HepG2 (cell line): ENCODE measurements around the gene ABCG4. TPM values are rescaled to one million over a fixed set of nuclear protein-coding genes. Genes with fewer than 3 reads are reported as not detected.

Source experiments
- CBX2 ChIP-seq, 2 experiments: fragments of 200-600 bp in 1 of 2; sonication (generic); formaldehyde crosslinking in 1 of 2; IDR thresholded peaks; 2 replicates each; pipeline versions ENCODE4 v1.7.0 to v1.8.1; 2018 to 2022; ENCODE audit warnings: low read depth in 2 of 2, low read length in 1 of 2, mild to moderate bottlenecking in 1 of 2, missing genetic modification reagents in 1 of 2
- CREBL2 ChIP-seq: sonication (generic); formaldehyde crosslinking; IDR thresholded peaks from 2 replicates; pipeline ENCODE4 v1.8.1; 2023; ENCODE audit warnings: missing genetic modification reagents, mild to moderate bottlenecking, borderline replicate concordance
- DMAP1 ChIP-seq: IDR thresholded peaks from 2 replicates; pipeline ENCODE4 v1.6.1; 2016
- GLI4 ChIP-seq: sonication (generic); formaldehyde crosslinking; IDR thresholded peaks from 2 replicates; pipeline ENCODE4 v1.5.1; 2020; ENCODE audit warnings: missing genetic modification reagents, mild to moderate bottlenecking, moderate library complexity, borderline replicate concordance
- GZF1 ChIP-seq: sonication (generic); formaldehyde crosslinking; IDR thresholded peaks from 2 replicates; pipeline ENCODE4 v1.5.1; 2020; ENCODE audit warnings: mild to moderate bottlenecking, missing genetic modification reagents
- HNRNPL ChIP-seq: fragments of 200-400 bp; formaldehyde crosslinking; IDR thresholded peaks from 2 replicates; pipeline ENCODE4 v1.6.1; 2017; ENCODE audit warnings: mild to moderate bottlenecking, low read depth, low read length
- HOXA7 ChIP-seq: sonication (generic); formaldehyde crosslinking; IDR thresholded peaks from 2 replicates; pipeline ENCODE4 v1.8.1; 2022; ENCODE audit warnings: mild to moderate bottlenecking, missing genetic modification reagents, moderate library complexity
- ISL2 ChIP-seq: sonication (generic); formaldehyde crosslinking; IDR thresholded peaks from 2 replicates; pipeline ENCODE4 v1.5.0; 2020; ENCODE audit warnings: missing genetic modification reagents
- MBNL3 ChIP-seq: fragments of 250-450 bp; sonication (Bioruptor Pico); conservative IDR thresholded peaks from 2 replicates; pipeline ENCODE4 v1.8.0; 2022; ENCODE audit warnings: mild to moderate bottlenecking, inconsistent platforms
- MIER2 ChIP-seq: IDR thresholded peaks from 2 replicates; pipeline ENCODE4 v1.6.1; 2016; ENCODE audit warnings: missing biosample characterization, missing genetic modification reagents
- MYPOP ChIP-seq: sonication (generic); formaldehyde crosslinking; IDR thresholded peaks from 2 replicates; pipeline ENCODE4 v1.8.1; 2023; ENCODE audit warnings: mild to moderate bottlenecking, moderate library complexity, missing genetic modification reagents
- NR1H2 ChIP-seq: sonication (generic); formaldehyde crosslinking; IDR thresholded peaks from 2 replicates; pipeline ENCODE4 v1.8.1; 2022; ENCODE audit warnings: low read depth, missing genetic modification reagents, borderline replicate concordance
- NRL ChIP-seq: sonication (generic); formaldehyde crosslinking; IDR thresholded peaks from 2 replicates; pipeline ENCODE4 v1.5.0; 2020; ENCODE audit warnings: missing genetic modification reagents, mild to moderate bottlenecking, moderate library complexity, borderline replicate concordance
- POLR2A ChIP-seq, 2 experiments: IDR thresholded peaks; 2 replicates each; pipeline ENCODE4 v1.6.1; 2011; ENCODE audit warnings: low read depth in 2 of 2, low read length in 2 of 2, mild to moderate bottlenecking in 1 of 2, moderate library complexity in 1 of 2; ENCODE audit not compliant: insufficient read depth in 1 of 2
- TAF15 ChIP-seq: fragments of 200-400 bp; formaldehyde crosslinking; IDR thresholded peaks from one replicate; pipeline ENCODE4 v1.6.1; 2018; ENCODE audit warnings: mild to moderate bottlenecking, low read depth, low read length; ENCODE audit not compliant: poor library complexity, severe bottlenecking
- TERF1 ChIP-seq: sonication (generic); formaldehyde crosslinking; IDR thresholded peaks from 2 replicates; pipeline ENCODE4 v1.8.0; 2022; ENCODE audit warnings: mild to moderate bottlenecking, missing genetic modification reagents, moderate library complexity
- YY1 ChIP-seq: IDR thresholded peaks from 2 replicates; pipeline ENCODE4 v1.6.1; 2011; ENCODE audit warnings: low read length, low read depth, moderate library complexity, mild to moderate bottlenecking; ENCODE audit not compliant: insufficient read depth, insufficient replicate concordance
- ZMAT3 ChIP-seq: sonication (generic); formaldehyde crosslinking; conservative IDR thresholded peaks from 2 replicates; pipeline ENCODE4 v1.7.0; 2021; ENCODE audit warnings: missing genetic modification reagents
- ZNF329 ChIP-seq: sonication (generic); formaldehyde crosslinking; IDR thresholded peaks from 2 replicates; pipeline ENCODE4 v1.9.0; 2021; ENCODE audit warnings: low read depth, mild to moderate bottlenecking, missing genetic modification reagents
- ZNF713 ChIP-seq: sonication (generic); formaldehyde crosslinking; IDR thresholded peaks from 2 replicates; pipeline ENCODE4 v1.4.0; 2020; ENCODE audit warnings: mild to moderate bottlenecking, missing genetic modification reagents
- polyA plus RNA-seq, 8 experiments: library from polyadenylated mRNA; depleted of rRNA in 3 of 8; stranded (reverse) in 7 of 8; unstranded in 1 of 8; fragments of >200 nt; fragmentation: Illumina TruSeq in 4 of 8; extraction: Trizol in 4 of 8; gene quantifications; 2 replicates each; pipeline versions ENCODE4 v1.2.1 to v1.2.3, GENCODE V29; 2011 to 2016; ENCODE audit warnings: low read depth in 4 of 8, missing spikeins in 1 of 8, mixed read lengths in 1 of 8; ENCODE audit not compliant: insufficient read depth in 1 of 8
- total RNA-seq, 5 experiments: library from RNA; depleted of rRNA; stranded (reverse); fragments of >200 nt; fragmentation: Illumina TruSeq; extraction: Trizol; gene quantifications; 2 replicates each; pipeline ENCODE4 v1.2.3, GENCODE V29; 2016; ENCODE audit warnings: low read depth in 1 of 5
- TF ChIP-seq, protein P1 (sequence below): sonication (generic); formaldehyde crosslinking; IDR thresholded peaks from 2 replicates; pipeline ENCODE4 v1.5.1; 2020; ENCODE audit warnings: mild to moderate bottlenecking, missing genetic modification reagents, moderate library complexity
- TF ChIP-seq, protein P2 (sequence below): IDR thresholded peaks from 2 replicates; pipeline ENCODE4 v1.6.1; 2016

The ABCG4 gene
- total and polyA plus RNA-seq, 2 of the 13 experiments (the other 11 are each of a cell fraction or from before 2014, with no cell fraction given), result not detected

GRCh38 chr11:119205574-119206510, 57.0 kb downstream of the ABCG4 start, which contains the start of gene CBL (continued):
- TF ChIP-seq DMAP1 (CRISPR knock-in tag) (no peak), HOXA7 (no peak), NRL (CRISPR knock-in tag) (no peak), MBNL3 (no peak), ZNF329 (CRISPR knock-in tag) (no peak), GLI4 (no peak), YY1 (peak; percentile 58), MYPOP (CRISPR knock-in tag) (no peak), HNRNPL (no peak), CBX2 (IDR thresholded peaks at IDR 0.05; ENCODE audit: low read depth, low read length) (no peak), CBX2 (CRISPR knock-in tag; IDR thresholded peaks at IDR 0.05; ENCODE audit: low read depth) (no peak), ISL2 (CRISPR knock-in tag) (peak; percentile 22; the same call in 1 of the 2 replicates), MIER2 (CRISPR knock-in tag) (no peak), TAF15 (no peak), POLR2A (IDR thresholded peaks at IDR 0.05; ENCODE audit: insufficient read depth in 1 of 2, low read depth in 2 of 2, low read length in 2 of 2) (peak in 1 of 2 experiments; percentile 53; a peak in 1 of 4 replicates), ZMAT3 (no peak), NR1H2 (CRISPR knock-in tag) (no peak), ZNF713 (CRISPR knock-in tag) (no peak), CREBL2 (CRISPR knock-in tag) (no peak), GZF1 (CRISPR knock-in tag) (no peak), TERF1 (CRISPR knock-in tag) (0 out of 2 replicates have a peak, but pooled peaks have one; percentile 33)
- TF ChIP-seq, protein P1, sequence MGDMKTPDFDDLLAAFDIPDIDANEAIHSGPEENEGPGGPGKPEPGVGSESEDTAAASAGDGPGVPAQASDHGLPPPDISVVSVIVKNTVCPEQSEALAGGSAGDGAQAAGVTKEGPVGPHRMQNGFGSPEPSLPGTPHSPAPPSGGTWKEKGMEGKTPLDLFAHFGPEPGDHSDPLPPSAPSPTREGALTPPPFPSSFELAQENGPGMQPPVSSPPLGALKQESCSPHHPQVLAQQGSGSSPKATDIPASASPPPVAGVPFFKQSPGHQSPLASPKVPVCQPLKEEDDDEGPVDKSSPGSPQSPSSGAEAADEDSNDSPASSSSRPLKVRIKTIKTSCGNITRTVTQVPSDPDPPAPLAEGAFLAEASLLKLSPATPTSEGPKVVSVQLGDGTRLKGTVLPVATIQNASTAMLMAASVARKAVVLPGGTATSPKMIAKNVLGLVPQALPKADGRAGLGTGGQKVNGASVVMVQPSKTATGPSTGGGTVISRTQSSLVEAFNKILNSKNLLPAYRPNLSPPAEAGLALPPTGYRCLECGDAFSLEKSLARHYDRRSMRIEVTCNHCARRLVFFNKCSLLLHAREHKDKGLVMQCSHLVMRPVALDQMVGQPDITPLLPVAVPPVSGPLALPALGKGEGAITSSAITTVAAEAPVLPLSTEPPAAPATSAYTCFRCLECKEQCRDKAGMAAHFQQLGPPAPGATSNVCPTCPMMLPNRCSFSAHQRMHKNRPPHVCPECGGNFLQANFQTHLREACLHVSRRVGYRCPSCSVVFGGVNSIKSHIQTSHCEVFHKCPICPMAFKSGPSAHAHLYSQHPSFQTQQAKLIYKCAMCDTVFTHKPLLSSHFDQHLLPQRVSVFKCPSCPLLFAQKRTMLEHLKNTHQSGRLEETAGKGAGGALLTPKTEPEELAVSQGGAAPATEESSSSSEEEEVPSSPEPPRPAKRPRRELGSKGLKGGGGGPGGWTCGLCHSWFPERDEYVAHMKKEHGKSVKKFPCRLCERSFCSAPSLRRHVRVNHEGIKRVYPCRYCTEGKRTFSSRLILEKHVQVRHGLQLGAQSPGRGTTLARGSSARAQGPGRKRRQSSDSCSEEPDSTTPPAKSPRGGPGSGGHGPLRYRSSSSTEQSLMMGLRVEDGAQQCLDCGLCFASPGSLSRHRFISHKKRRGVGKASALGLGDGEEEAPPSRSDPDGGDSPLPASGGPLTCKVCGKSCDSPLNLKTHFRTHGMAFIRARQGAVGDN (CRISPR knock-in tag), result peak; percentile 75
- TF ChIP-seq, protein P2, sequence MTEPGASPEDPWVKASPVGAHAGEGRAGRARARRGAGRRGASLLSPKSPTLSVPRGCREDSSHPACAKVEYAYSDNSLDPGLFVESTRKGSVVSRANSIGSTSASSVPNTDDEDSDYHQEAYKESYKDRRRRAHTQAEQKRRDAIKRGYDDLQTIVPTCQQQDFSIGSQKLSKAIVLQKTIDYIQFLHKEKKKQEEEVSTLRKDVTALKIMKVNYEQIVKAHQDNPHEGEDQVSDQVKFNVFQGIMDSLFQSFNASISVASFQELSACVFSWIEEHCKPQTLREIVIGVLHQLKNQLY, result no peak
